GM18507 (cell line): ENCODE data around the gene ADAMTS16.

ENCODE experiments used
- DNase-seq: peaks from one replicate; pipeline ENCODE4 v3.0.0; 2011; ENCODE audit warnings: low read depth; ENCODE audit not compliant: insufficient read length; ENCODE audit errors: extremely low spot score
- FAIRE-seq: peaks from 2 replicates; lab custom pipeline; 2011; peaks lifted over from hg19 to GRCh38; lab: Jason Lieb, UNC

The ADAMTS16 gene

DNA sequence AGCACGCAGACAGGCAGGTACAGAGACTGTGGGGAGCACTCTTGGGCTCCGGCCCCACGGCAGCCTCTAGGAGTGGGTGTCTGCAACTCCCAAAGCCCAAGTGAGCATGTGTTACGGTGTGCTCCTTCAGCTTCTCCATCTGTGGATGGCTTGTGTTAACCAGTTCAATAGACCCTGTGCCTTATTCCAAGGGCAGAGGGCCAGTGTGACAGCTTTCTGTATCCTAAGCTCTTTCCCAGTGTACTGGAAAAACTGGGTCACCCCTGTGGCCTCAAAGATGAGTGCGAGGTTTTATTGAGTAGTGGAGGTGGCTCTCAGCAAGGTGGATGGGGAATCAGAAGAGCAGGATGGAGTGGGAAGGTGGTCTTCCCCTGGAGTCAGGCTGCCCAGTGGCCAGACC, 78.3 kb downstream of the ADAMTS16 start:
- DNase-seq (no peak), FAIRE-seq (no peak)

DNA sequence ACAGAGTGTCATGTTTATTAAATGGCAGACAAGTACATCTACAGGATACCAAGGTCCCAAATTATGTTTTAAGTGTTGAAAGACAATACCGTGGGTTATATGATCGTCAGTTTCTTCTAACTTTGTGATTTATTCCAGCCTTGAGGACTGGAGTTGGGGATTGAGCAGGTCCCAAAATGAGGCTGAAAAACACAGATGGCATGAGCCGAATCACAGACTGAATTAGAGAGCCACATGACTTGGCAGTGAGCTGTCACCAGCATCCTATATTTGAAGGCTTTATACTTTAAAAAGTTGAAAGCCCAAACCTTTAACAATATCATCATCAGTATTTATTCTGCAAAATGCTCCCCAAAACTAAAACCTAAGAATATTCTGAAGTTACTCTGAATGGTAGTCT, 79.4 kb downstream of the ADAMTS16 start:
- FAIRE-seq (no peak), DNase-seq (no peak)

DNA sequence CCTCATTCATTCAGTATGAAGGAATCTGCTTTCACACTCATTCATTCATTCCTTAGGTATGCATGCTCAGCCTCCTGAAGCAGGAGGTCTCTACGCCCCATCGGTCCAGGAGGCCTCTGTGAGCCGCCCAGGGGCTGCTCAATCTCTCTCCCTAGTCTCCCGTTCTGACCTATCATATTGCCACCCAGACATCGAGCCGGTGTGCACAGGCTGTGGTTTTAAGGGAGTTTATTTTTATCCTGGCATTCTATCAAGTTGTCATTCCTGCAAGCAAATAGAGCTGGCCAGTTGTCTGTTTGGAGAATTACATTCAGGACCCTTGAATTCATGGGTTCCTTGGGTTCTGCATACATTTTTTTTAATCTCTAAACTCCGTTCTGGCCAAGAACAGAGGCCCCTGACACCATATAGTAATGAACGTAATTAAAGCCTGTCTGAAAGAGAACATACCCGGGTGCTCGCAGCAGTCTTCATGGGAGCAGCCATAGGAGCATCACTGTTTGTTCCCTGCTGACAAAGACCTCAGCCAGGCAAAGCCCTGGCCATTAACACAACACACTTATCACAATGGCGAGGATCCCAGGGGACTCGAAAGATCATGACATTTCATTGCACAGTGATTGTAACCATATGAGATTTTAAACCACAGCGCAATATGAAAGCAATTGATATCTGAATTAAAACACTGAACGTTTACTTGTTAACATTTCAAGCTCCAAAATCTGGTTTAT, 80.9 kb downstream of the ADAMTS16 start:
- DNase-seq (no peak), FAIRE-seq (no peak)

DNA sequence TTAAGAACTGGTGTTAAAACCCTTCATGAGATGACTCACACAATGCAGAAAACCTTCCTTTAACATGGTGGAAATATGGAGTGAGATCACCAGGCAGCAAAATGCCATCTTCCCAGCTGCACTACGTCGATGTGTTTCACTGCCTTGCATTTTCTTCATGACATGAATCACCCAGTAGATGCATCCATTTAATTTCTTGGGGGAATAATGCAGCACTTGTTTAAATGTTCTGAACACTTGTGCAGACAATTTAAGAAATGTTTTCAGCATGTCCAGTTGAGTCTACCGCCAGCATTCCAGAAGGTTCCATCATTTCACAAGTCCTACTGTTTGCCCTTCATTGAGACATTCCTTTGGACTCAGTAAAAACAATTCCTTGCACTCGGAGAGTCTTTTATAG, 81.6 kb downstream of the ADAMTS16 start:
- FAIRE-seq, result no peak
- DNase-seq, result no peak

DNA sequence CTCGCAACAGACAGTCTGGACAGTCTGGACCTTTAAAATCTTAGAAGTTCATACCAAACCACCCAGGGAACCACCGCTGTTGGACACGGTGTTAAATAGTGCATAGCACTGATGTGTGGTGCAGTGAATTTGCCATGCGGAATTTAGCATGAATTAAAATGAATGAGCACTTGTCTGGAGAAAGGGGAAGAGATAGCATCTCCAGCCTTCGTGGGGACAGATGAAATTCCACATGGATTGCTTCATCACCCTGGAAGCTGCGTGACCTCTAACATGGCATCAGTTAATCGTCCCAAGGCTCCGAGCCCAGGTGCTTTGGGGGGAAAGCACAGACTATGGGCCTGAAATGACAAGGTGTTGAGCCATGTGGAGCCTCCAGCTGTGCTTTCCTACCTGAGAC, 91.4 kb downstream of the ADAMTS16 start:
- FAIRE-seq (no peak), DNase-seq (no peak)

DNA sequence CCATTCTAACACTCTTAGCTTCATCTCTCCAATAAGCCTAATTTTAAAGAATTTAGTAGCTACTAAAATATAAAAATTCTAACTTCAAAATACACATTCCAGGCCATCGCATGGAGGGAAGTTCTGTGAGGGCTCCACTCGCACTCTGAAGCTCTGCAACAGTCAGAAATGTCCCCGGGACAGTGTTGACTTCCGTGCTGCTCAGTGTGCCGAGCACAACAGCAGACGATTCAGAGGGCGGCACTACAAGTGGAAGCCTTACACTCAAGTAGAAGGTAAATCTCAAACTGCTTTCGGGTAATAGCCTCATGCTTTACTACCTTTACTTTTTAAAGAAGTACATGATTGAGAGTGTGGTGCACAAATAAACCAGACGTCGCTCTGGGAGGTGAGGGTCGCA, 94.8 kb downstream of the ADAMTS16 start:
- FAIRE-seq (no peak), DNase-seq (no peak)

DNA sequence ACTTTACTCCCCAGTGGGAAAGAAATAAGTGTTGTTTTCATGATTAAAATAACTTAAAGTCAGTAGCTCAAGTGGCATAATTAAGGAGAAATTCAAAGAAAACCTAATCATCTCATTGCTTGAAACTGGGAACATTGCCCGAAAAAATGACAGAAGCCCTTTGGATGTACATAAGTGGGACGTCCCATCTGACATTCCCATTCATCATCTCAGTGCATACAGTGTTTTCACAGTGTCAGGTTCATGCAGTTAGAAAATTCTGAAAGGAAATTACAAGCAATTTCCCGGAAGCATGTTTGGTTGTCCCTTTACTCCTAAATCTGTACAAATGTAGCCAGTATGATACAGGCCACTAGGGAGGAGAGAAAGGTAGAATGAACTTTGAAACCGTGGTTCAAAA, 95.6 kb downstream of the ADAMTS16 start:
- FAIRE-seq (no peak), DNase-seq (no peak)

DNA sequence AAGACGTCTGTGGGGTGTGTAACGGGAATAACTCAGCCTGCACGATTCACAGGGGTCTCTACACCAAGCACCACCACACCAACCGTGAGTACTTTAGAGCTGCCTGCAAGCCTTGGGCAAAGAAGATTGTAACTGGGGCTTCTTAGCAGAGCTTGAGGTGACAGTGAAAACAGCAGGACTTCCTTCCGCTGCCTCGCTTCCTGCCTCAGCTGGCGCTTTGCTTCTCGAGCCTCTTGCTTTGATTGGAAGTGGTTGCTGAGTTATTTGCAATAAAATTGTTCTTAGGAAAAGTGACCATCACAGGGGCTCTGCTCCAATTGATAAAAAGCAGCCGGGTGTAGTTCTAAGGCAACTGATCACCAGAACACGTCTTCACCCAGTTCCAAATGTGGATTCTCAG, 99.1 kb downstream of the ADAMTS16 start:
- DNase-seq (no peak), FAIRE-seq (no peak)

DNA sequence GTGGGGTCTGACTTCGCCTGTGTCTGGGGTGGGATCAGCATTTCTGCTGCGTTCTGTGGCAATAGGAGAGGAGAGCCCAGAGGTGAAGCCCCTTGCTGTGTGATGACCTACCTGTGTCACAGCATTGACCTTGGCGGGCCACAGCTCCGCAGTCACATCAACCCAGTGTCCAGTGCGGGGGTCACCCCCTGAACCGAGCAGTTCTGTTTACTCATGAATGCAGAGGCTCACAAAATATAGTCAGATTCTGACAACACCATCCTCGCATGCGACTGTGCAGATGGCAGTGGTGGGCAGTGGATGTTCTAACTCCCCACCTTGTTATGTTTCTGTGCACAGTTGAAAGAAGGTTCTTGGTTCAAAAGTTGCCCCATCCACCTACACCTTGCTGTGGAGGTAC, 100.1 kb downstream of the ADAMTS16 start:
- FAIRE-seq, result no peak
- DNase-seq, result no peak

DNA sequence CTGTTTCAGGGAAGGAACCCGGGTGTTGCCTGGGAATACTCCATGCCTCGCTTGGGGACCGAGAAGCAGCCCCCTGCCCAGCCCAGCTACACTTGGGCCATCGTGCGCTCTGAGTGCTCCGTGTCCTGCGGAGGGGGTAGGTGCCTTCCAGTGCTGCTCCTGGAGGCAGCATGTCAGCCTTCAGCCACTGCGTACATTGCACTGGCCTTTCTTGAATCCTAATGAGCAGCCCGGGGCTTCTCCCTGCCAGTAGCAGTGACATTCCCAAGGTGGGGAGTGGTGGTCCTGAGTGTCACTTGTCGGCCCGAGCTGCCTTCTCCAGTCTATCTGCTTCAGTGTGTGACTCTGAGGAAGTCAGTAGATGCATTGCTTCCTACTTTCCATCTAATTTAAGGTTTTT, 101.9 kb downstream of the ADAMTS16 start:
- DNase-seq (no peak), FAIRE-seq (no peak)

DNA sequence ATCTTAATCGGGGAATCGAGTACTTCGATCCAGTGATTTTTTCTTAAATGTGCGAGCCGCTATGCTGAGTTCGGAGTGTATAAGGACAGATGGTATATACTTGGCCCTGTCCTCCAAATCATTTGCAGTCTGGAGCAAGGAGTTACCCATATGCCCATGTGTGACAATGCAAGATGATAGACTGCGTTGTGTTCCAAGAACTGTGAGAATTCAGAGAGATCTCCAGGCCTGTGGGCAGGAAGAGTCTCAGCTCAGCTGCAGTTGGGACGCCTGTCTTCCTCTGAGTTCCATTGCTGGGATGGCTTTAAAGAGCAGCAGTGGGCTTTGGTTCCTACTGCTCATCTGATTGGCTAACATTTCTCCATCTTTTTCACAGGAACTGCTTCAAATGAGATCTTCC, 106.6 kb downstream of the ADAMTS16 start:
- no peak for DNase-seq
- no peak for FAIRE-seq

DNA sequence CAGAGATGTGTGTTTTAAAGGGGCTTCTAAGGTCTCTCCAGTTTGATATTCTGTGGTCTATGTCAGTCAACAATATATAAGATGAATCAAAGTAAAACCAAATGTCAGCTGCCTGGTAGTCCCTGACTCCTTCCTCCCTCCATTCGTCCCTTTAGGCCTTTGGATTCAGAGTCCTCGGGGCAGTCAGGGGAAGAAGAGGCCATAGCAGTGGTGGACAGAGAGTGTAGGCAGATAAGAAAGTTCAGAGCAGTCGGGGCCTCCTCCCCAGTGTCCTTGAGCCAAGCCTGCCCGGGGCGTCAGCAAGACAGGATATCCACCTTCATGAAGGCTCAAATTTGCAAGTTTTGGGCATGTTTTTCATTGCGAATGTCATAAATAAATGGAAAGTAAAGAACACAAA, 110.6 kb downstream of the ADAMTS16 start:
- no peak for DNase-seq
- no peak for FAIRE-seq

DNA sequence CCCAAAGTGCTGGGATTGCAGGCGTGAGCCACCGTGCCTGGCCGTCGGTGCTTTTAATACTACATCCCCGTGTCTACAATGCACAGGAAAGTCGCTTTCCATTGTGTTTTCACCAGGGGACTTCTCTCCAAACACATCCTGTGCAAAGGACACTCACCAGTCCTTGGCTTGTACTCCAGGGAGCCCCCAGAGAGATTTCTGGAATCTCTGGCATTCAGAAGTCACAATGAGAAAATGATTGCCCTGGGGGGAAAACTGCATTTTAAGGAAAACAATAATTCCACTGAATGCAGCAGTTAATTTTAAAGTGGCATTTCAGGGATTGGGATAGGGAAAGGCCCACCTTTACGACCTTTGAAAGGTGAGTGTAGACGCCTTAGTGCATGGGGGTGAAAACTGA, 112.0 kb downstream of the ADAMTS16 start:
- DNase-seq, result no peak
- FAIRE-seq, result no peak

DNA sequence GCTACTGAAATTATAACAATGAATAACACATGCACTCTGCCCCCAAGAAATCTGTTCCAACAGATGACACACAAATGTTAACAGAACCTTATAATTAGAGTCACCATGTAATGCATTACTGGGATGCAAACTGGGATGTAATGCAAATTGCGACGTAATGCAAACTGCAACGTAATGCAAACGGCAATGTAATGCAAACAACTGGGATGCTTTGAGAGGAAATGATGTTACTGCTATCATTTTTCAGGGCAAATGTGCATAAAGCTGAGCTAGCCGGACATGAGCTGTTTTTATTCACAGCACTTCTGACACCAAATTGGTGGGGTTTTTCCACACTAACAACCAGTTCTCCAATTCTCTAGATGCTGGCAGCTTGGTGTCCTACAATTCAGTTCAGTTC, 117.2 kb downstream of the ADAMTS16 start:
- DNase-seq (no peak), FAIRE-seq (no peak)

DNA sequence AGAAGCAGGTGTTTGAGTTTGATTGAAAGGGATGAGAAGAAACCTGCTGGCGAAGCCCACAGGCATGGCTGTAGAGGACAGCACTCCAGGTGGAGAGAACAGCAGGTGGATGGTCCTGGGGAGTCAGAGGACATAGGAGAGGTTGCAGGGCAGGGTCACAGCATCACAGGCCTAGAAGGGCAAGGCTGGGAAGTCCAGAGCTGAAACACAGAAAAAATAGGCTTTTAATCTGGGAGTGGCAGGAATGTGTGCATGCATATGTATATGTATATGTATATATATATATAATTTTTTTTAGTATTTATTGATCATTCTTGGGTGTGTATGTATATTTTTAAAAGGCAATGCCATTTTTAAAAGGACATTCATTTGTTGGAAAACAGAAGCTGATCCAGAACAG, 118.4 kb downstream of the ADAMTS16 start:
- FAIRE-seq, result no peak
- DNase-seq, result no peak

DNA sequence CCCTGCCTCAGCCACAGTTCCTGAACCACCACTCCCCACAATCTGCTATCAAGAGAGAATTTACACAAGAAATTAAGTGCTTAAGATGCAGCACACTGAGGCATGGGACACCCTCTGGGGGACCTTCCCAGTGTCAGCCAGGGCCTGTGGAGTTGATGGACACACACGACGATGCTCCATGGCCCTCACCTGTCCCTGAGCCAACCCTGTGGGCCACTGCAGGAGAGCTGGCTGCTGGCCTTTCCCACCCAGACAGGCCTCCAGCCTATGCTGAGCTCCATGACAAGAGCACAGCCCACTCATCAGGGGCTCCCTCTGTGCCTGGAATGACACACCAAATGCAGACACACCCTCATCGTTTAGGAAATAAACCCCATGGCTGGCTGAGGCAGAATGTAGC, 124.6 kb downstream of the ADAMTS16 start:
- DNase-seq (no peak), FAIRE-seq (no peak)

DNA sequence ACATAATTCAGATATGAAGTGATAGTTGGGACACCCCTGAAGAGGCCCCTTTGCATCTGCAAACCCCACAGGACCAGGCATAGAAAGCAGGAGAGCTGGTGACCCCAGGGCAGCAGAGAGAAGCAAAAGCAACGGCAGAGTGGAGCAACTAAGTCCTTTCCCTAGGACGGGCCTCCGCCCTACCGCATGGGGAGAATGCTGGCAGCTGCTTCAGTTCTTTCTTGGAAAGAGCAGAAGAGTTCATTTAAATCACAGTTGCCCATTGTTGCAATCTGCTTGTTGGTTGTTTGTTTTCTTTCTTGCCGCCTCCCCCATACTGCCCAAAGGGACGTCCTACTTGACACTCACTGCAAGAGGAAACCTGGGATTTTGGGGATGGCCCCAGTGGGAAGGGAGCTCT, 126.2 kb downstream of the ADAMTS16 start:
- no peak for DNase-seq

DNA sequence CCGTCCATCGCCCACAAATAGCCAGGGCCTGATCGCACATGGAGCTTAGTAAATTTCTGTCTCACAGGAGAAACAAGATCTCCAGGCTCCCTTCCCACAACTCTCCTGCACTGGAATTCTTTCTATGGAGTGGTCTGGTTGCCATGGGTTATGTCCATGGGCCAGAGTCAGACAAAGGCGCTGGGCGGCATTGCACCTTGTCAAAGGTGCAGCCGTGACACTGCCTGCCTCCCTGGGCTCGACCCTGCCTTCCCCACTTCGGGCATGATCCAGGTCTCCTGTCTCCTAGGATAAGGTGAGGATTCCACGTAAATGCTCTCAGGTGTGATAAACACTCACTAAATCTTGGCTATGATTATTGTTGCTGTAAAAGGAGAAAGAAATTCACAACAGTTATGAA, 130.0 kb downstream of the ADAMTS16 start:
- no peak for FAIRE-seq
- no peak for DNase-seq

More for the DNA sequence above, 126.2 kb downstream of the ADAMTS16 start:
- no peak for FAIRE-seq

DNA sequence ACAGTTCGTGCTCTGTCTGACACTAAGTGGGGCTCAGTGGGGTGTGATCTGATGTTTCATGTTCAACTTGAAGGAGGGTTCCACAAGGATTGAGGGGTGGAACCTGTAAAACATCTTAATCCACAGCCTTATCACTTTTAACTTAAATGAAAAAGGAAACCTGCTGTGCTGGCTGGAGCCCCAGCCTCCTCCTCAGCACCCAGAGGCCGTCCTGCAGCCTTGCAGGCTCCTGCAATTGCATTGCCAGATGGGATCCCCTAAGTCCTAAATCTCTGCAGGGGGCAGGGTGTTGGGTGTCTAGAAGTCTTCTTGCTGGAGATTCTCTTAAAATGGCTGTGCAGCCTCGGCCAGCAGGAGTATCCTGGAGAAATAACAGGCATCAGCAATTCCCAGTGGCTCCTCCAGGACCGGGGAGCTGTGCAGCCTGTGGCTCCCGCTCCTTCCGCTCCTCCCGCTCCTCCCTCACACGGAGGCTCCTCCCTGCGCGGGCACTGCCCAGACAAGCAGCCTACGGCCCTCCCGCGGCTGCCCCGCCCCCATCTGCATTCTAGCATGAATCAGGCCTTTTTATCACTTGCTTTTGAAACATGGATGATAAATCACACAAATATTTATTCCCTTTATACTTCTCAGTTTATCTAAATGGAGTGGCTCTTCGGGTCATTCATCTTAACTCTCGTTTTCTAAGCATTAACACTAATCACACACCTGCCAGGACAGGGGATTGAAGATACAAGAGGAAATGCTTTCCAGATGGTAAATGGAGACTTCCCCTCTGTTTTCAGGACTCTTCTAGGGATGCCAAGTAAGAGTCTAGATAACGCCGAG, 131.0 kb downstream of the ADAMTS16 start:
- DNase-seq (no peak), FAIRE-seq (no peak)

DNA sequence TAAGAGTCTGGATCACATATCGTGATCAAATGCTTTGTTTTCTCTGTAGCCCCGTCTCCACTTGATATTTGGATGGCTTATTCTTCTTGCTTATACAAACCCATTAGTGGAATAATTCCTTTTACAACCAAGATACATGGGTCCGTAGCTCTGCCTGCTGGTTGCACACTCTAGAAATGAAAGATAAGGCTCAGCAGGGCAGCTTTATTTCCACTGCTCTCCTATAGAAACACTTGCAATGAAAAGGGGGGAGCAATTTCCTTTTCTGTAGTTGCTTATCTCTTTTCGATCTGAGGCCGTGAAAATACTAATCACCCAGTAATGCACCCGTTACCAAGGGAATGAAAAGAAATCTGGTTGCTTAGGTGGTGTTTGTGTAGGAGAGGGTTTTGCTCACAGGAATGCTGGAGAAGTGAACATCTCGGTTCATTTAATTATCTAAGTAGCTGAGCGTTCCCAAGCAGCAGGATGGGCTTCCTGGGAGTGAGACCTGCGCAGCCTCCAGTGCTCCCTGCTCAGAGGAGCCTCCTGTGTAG, 131.7 kb downstream of the ADAMTS16 start:
- DNase-seq (no peak), FAIRE-seq (no peak)

DNA sequence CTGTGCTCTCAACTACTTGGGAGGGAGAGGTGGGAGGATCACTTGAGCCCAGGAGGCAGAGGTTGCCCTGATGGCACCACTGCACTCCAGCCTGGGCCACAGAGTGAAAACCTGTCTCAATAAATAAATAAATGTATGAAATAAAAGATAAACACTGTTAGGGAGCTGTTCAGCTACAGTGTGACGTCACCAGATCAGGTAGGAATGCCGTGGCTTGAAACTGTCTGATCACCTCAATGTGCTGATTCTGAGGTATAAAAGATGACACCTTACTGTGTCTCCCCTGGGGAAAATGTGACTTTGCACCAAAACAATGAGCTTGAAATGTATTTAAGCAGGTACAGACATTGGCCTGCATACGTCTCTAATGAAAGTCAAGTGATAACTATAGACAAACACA, 133.3 kb downstream of the ADAMTS16 start:
- DNase-seq (no peak), FAIRE-seq (no peak)
